ENCODE results near the gene HPSE. TPM values are rescaled to one million over a fixed set of nuclear protein-coding genes. Genes with fewer than 3 reads are reported as not detected.
A peak's percentile ranks its signal among the peaks of the same experiment; 100 is the strongest.
"Not testable (repeated sequence)": the region's sequence is repeated elsewhere in the genome, so short reads cannot be mapped to it uniquely, and the experiment has no call there.

HPSE gene
- total RNA-seq, 2 experiments from 2014 or later = 5.5 to 6.0 TPM

GRCh38 chr4:83281307-83281706, 53.3 kb downstream of the HPSE start:
- DNase-seq = no peak
- H3K27ac Mint-ChIP-seq = no peak overlapping the region
- intact Hi-C loops (cut with micrococcal nuclease) = loop anchor here (5.0 to 10.0 kb wide), 3 partner anchors 176 to 377 kb away; partner anchors contain the start of genes HELQ, MRPS18C and THAP9
- peaks cover 52% of the 10 kb centered on the region for H3K4me1 Mint-ChIP-seq (ENCODE audit: low read depth)
- POLR2A ChIA-PET = interaction anchor here (0.8 kb wide), 1 partner anchor 55 kb away, joined by 3 read pairs; no protein-coding TSS in a partner anchor
- no peak overlapping the region for H3K4me3 Mint-ChIP-seq
- no peak for ATAC-seq
- TF ChIP-seq CTCF (IDR thresholded peaks at IDR 0.05) = no peak
- no peaks in the 10 kb centered on the region for H3K9me3 Mint-ChIP-seq
- no peaks in the 10 kb centered on the region for H3K27me3 Mint-ChIP-seq
- CTCF ChIA-PET = interaction anchor here (0.8 to 5.5 kb wide), 24 partner anchors 9 to 440 kb away, joined by 3 to 48 read pairs (median 4); no protein-coding TSS in a partner anchor
- peaks cover 13% of the 10 kb centered on the region for H3K36me3 Mint-ChIP-seq (ENCODE audit: low read depth)

GRCh38 chr4:83276299-83277040, 58.2 kb downstream of the HPSE start:
- Mint-ChIP-seq H3K4me3 (no peak overlapping the region), H3K36me3 (ENCODE audit: low read depth) (peaks cover 26% of the 10 kb centered on the region), H3K27ac (peak overlapping the region; percentile 61), H3K9me3 (no peaks in the 10 kb centered on the region), H3K4me1 (ENCODE audit: low read depth) (peaks cover 22% of the 10 kb centered on the region), H3K27me3 (no peaks in the 10 kb centered on the region)
- POLR2A ChIA-PET = no interaction called here
- intact Hi-C loops (cut with micrococcal nuclease) = no loop called here
- DNase-seq (no peak), ATAC-seq (peak; percentile 72)
- no peak for TF ChIP-seq CTCF (IDR thresholded peaks at IDR 0.05)
- CTCF ChIA-PET = interaction anchor here (1.0 to 1.1 kb wide), 3 partner anchors 16 to 195 kb away, joined by 3 read pairs; no protein-coding TSS in a partner anchor

- H3K27me3 Mint-ChIP-seq; intact Hi-C loops (cut with micrococcal nuclease); H3K27ac Mint-ChIP-seq; DNase-seq; H3K9me3 Mint-ChIP-seq; H3K4me3 Mint-ChIP-seq; ATAC-seq: not testable (repeated sequence)
- POLR2A ChIA-PET = interaction anchor here (0.9 kb wide), 1 partner anchor 10 kb away, joined by 4 read pairs; the partner anchor contains the start of gene COQ2
- H3K4me1 Mint-ChIP-seq (ENCODE audit: low read depth) = peaks cover 12% of the 10 kb centered on the region
- H3K36me3 Mint-ChIP-seq (ENCODE audit: low read depth) = peaks cover 31% of the 10 kb centered on the region
- CTCF ChIA-PET = interaction anchor here (1.1 to 1.6 kb wide), 5 partner anchors 10 to 164 kb away, joined by 3 to 12 read pairs (median 6); partner anchors contain the start of gene COQ2
Measured at GRCh38 chr4:83273926-83274325, 60.7 kb downstream of the HPSE start.

GRCh38 chr4:83272900-83273299, 61.7 kb downstream of the HPSE start:
- no peak for TF ChIP-seq CTCF (IDR thresholded peaks at IDR 0.05)
- no peak overlapping the region for H3K27ac Mint-ChIP-seq
- H3K36me3 Mint-ChIP-seq (ENCODE audit: low read depth) = peaks cover 36% of the 10 kb centered on the region
- no peaks in the 10 kb centered on the region for H3K9me3 Mint-ChIP-seq
- peaks cover 18% of the 10 kb centered on the region for H3K4me1 Mint-ChIP-seq (ENCODE audit: low read depth)
- no peaks in the 10 kb centered on the region for H3K27me3 Mint-ChIP-seq
- ChIA-PET POLR2A (interaction anchor here (1.1 kb wide), 1 partner anchor 185 kb away, joined by 3 read pairs; no protein-coding TSS in a partner anchor), CTCF (interaction anchor here (0.8 to 1.6 kb wide), 8 partner anchors 8 to 80 kb away, joined by 3 to 12 read pairs (median 7); partner anchors contain the start of gene COQ2)
- ATAC-seq (no peak), DNase-seq (no peak)
- H3K4me3 Mint-ChIP-seq = no peak overlapping the region
- intact Hi-C loops (cut with micrococcal nuclease) = no loop called here

- peaks cover 28% of the 10 kb centered on the region for H3K36me3 Mint-ChIP-seq (ENCODE audit: low read depth)
- H3K9me3 Mint-ChIP-seq = no peaks in the 10 kb centered on the region
- no peak overlapping the region for H3K4me3 Mint-ChIP-seq
- CTCF ChIA-PET = interaction anchor here (0.6 to 3.6 kb wide), 2 partner anchors 9 to 194 kb away, joined by 3 to 20 read pairs; no protein-coding TSS in a partner anchor
- intact Hi-C loops (cut with micrococcal nuclease) = no loop called here
- no peak for DNase-seq
- no peak for ATAC-seq
- POLR2A ChIA-PET = interaction anchor here (0.6 kb wide), 1 partner anchor 162 kb away, joined by 3 read pairs; no protein-coding TSS in a partner anchor
- H3K4me1 Mint-ChIP-seq (ENCODE audit: low read depth) = peaks cover 11% of the 10 kb centered on the region
- TF ChIP-seq CTCF (IDR thresholded peaks at IDR 0.05) = no peak
- no peak overlapping the region for H3K27ac Mint-ChIP-seq
- H3K27me3 Mint-ChIP-seq = no peaks in the 10 kb centered on the region
Measured at GRCh38 chr4:83269256-83269655, 65.4 kb downstream of the HPSE start.
